MM.1S (cell line): Measurements from ENCODE around the gene SLC15A2.

ENCODE experiments used
- DNase-seq: peaks from one replicate; pipeline ENCODE4 v3.0.0-alpha.2; 2015
- H2AFZ ChIP-seq: fragments of 300-600 bp; sonication (generic); 2 replicates; pipeline ENCODE4 v1.6.0; 2016; ENCODE audit warnings: antibody characterized with exemption, low read length
- H3F3A ChIP-seq: fragments of 300-600 bp; sonication (generic); 2 replicates; pipeline ENCODE4 v1.6.1; 2016; ENCODE audit warnings: mild to moderate bottlenecking, antibody characterized with exemption, low read length, moderate library complexity, mixed read lengths; ENCODE audit not compliant: insufficient read depth
- H3K27ac ChIP-seq: fragments of 300-600 bp; sonication (generic); 2 replicates; pipeline ENCODE4 v1.5.1; 2016; ENCODE audit warnings: mild to moderate bottlenecking, low read length
- H3K27me3 ChIP-seq: fragments of 300-600 bp; sonication (generic); replicated peaks from 2 replicates; pipeline ENCODE4 v1.6.0; 2016; ENCODE audit warnings: low read length; ENCODE audit not compliant: insufficient read depth
- H3K36me3 ChIP-seq: fragments of 300-600 bp; sonication (generic); replicated peaks from 2 replicates; pipeline ENCODE4 v1.6.1; 2016; ENCODE audit warnings: mild to moderate bottlenecking, low read length, mixed read lengths; ENCODE audit not compliant: insufficient read depth
- H3K4me1 ChIP-seq: fragments of 300-600 bp; sonication (generic); 2 replicates; pipeline ENCODE4 v1.6.1; 2016; ENCODE audit warnings: low read length, mixed read lengths
- H3K4me2 ChIP-seq: fragments of 300-600 bp; sonication (generic); 2 replicates; pipeline ENCODE4 v1.6.0; 2016; ENCODE audit warnings: low read depth, low read length
- H3K4me3 ChIP-seq: fragments of 300-600 bp; sonication (generic); 2 replicates; pipeline ENCODE4 v1.5.1; 2016; ENCODE audit warnings: low read length, mixed read lengths
- H3K79me2 ChIP-seq: fragments of 300-600 bp; sonication (generic); 2 replicates; pipeline ENCODE4 v1.6.1; 2016; ENCODE audit warnings: mixed run types, low read length, mixed read lengths
- H3K9ac ChIP-seq: fragments of 300-600 bp; sonication (generic); 2 replicates; pipeline ENCODE4 v1.6.1; 2016; ENCODE audit warnings: low read length, mixed read lengths
- H3K9me2 ChIP-seq: fragments of 300-600 bp; sonication (generic); replicated peaks from 2 replicates; pipeline ENCODE4 v1.6.1; 2016; ENCODE audit warnings: mild to moderate bottlenecking, low read length, mixed read lengths; ENCODE audit not compliant: insufficient read depth
- H3K9me3 ChIP-seq: fragments of 300-600 bp; sonication (generic); replicated peaks from 2 replicates; pipeline ENCODE4 v1.6.1; 2016; ENCODE audit warnings: mild to moderate bottlenecking, low read length, mixed read lengths; ENCODE audit not compliant: insufficient read depth
- H4K20me1 ChIP-seq: fragments of 300-600 bp; sonication (generic); 2 replicates; pipeline ENCODE4 v1.6.1; 2016; ENCODE audit warnings: mild to moderate bottlenecking, low read length, moderate library complexity, mixed read lengths; ENCODE audit not compliant: insufficient read depth
- CTCF ChIP-seq: fragments of 300-600 bp; sonication (generic); IDR thresholded peaks from 2 replicates; pipeline ENCODE4 v1.5.1; 2016; ENCODE audit warnings: antibody characterized with exemption, low read length, mixed read lengths
- EZH2 ChIP-seq: fragments of 300-600 bp; sonication (generic); optimal IDR thresholded peaks from 2 replicates; pipeline ENCODE3; 2017; ENCODE audit warnings: low read depth, mild to moderate bottlenecking, antibody characterized with exemption, low read length, mixed read lengths
- EZH2phosphoT487 ChIP-seq: fragments of 300-600 bp; sonication (generic); IDR thresholded peaks from 2 replicates; pipeline ENCODE4 v1.6.1; 2018; ENCODE audit warnings: antibody characterized with exemption, low read length

Gene SLC15A2

GRCh38 chr3:121895736-121896135 is 1.5 kb downstream of the SLC15A2 start:
- Histone ChIP-seq H4K20me1 (no peaks in the 10 kb centered on the region), H3K36me3 (no peaks in the 10 kb centered on the region), H3K9me3 (no peaks in the 10 kb centered on the region), H2AFZ (no peak overlapping the region), H3K9ac (no peak overlapping the region), H3K4me1 (no peaks in the 10 kb centered on the region), H3K9me2 (no peaks in the 10 kb centered on the region), H3F3A (no peaks in the 10 kb centered on the region), H3K79me2 (no peaks in the 10 kb centered on the region), H3K27me3 (no peaks in the 10 kb centered on the region), H3K4me3 (no peak overlapping the region), H3K27ac (no peak overlapping the region), H3K4me2 (no peak overlapping the region)
- no peak for DNase-seq
- TF ChIP-seq EZH2phosphoT487 (no peak), EZH2 (no peak), CTCF (no peak)

GRCh38 chr3:121896823-121897222 is 2.6 kb downstream of the SLC15A2 start:
- Histone ChIP-seq H3K4me1 (no peaks in the 10 kb centered on the region), H3F3A (no peaks in the 10 kb centered on the region)

GRCh38 chr3:121897296-121897695 is 3.1 kb downstream of the SLC15A2 start:
- H3K9me2 ChIP-seq, result no peaks in the 10 kb centered on the region
- H3K79me2 ChIP-seq, result peaks cover 3% of the 10 kb centered on the region; the same call in 1 of the 2 replicates
- H3K9me3 ChIP-seq, result no peaks in the 10 kb centered on the region
- H2AFZ ChIP-seq, result no peak overlapping the region
- TF ChIP-seq EZH2 (no peak), CTCF (no peak), EZH2phosphoT487 (no peak)
- no peak overlapping the region for H3K4me2 ChIP-seq
- H3K9ac ChIP-seq, result no peak overlapping the region
- no peak overlapping the region for H3K27ac ChIP-seq
- no peaks in the 10 kb centered on the region for H3K27me3 ChIP-seq
- no peak overlapping the region for H3K4me3 ChIP-seq
- H3K4me1 ChIP-seq, result no peaks in the 10 kb centered on the region
- no peaks in the 10 kb centered on the region for H3K36me3 ChIP-seq
- no peaks in the 10 kb centered on the region for H4K20me1 ChIP-seq
- DNase-seq, result no peak
- H3F3A ChIP-seq, result no peaks in the 10 kb centered on the region

More at GRCh38 chr3:121896823-121897222, 2.6 kb downstream of the SLC15A2 start:
- no peaks in the 10 kb centered on the region for H3K36me3 ChIP-seq
- H3K9ac ChIP-seq, result no peak overlapping the region
- H3K27ac ChIP-seq, result no peak overlapping the region
- no peaks in the 10 kb centered on the region for H4K20me1 ChIP-seq
- no peak overlapping the region for H3K4me2 ChIP-seq
- H3K9me3 ChIP-seq, result no peaks in the 10 kb centered on the region
- H3K27me3 ChIP-seq, result no peaks in the 10 kb centered on the region
- H2AFZ ChIP-seq, result no peak overlapping the region
- DNase-seq, result no peak
- H3K4me3 ChIP-seq, result no peak overlapping the region
- no peak for TF ChIP-seq EZH2
- TF ChIP-seq CTCF, result no peak
- no peak for TF ChIP-seq EZH2phosphoT487
- peaks cover under 1% of the 10 kb centered on the region; the same call in 1 of the 2 replicates for H3K79me2 ChIP-seq
- no peaks in the 10 kb centered on the region for H3K9me2 ChIP-seq
